Fibroblast of villous mesenchyme (primary cell): ENCODE data around the gene VGLL1. TPM values are rescaled to one million over a fixed set of nuclear protein-coding genes. Genes with fewer than 3 reads are reported as not detected.
A peak's percentile ranks its signal among the peaks of the same experiment; 100 is the strongest.

Source experiments
- DNase-seq: peaks from one replicate; pipeline ENCODE4 v3.0.0-alpha.2; 2010; ENCODE audit warnings: low read depth
- H3K4me3 ChIP-seq: 2 replicates; pipeline ENCODE4 v1.5.1; 2011; ENCODE audit warnings: low read depth, mild to moderate bottlenecking, low read length
- total RNA-seq: library from RNA; depleted of rRNA; stranded (reverse); fragments of >200 nt; gene quantifications from 2 replicates; pipeline ENCODE4 v1.2.3, GENCODE V29; 2012
- TF ChIP-seq, protein P1 (sequence below): IDR thresholded peaks from 2 replicates; pipeline ENCODE4 v1.5.1; 2012; ENCODE audit warnings: low read depth, mild to moderate bottlenecking, low read length; ENCODE audit not compliant: insufficient read depth

VGLL1 gene
- total RNA-seq, 1 donor = not detected

DNA sequence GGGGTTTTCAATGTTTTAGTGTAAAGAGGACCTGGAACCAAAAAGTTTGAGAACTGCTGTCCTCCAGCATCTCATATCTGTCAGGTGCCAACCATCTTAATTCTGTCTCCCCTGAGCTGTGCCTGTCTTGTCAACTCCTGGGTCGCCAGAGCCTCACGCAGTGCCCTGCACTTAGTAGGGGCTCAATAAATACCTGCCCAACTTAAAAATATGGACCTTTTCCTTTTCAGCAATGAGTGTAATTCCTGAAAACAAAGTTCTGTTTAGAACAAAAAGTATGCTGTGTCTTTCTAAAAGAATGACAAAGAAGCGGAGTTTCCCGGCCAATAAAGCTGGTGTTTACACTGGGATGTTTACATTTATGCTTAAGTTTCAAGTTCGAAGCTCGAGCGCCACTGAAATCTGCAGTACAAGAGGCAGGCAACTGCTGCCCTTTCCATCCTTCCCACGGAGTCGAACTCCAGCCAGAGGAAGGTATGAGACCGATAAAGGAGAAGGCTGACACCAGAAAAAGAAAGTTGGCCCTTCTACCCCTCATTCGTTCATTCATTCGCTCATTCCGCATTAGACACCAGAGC is 35.7 kb upstream of the VGLL1 start:
- DNase-seq = no peak
- TF ChIP-seq, protein P1, sequence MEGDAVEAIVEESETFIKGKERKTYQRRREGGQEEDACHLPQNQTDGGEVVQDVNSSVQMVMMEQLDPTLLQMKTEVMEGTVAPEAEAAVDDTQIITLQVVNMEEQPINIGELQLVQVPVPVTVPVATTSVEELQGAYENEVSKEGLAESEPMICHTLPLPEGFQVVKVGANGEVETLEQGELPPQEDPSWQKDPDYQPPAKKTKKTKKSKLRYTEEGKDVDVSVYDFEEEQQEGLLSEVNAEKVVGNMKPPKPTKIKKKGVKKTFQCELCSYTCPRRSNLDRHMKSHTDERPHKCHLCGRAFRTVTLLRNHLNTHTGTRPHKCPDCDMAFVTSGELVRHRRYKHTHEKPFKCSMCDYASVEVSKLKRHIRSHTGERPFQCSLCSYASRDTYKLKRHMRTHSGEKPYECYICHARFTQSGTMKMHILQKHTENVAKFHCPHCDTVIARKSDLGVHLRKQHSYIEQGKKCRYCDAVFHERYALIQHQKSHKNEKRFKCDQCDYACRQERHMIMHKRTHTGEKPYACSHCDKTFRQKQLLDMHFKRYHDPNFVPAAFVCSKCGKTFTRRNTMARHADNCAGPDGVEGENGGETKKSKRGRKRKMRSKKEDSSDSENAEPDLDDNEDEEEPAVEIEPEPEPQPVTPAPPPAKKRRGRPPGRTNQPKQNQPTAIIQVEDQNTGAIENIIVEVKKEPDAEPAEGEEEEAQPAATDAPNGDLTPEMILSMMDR = no peak
- H3K4me3 ChIP-seq = peak overlapping the region; percentile 70

DNA sequence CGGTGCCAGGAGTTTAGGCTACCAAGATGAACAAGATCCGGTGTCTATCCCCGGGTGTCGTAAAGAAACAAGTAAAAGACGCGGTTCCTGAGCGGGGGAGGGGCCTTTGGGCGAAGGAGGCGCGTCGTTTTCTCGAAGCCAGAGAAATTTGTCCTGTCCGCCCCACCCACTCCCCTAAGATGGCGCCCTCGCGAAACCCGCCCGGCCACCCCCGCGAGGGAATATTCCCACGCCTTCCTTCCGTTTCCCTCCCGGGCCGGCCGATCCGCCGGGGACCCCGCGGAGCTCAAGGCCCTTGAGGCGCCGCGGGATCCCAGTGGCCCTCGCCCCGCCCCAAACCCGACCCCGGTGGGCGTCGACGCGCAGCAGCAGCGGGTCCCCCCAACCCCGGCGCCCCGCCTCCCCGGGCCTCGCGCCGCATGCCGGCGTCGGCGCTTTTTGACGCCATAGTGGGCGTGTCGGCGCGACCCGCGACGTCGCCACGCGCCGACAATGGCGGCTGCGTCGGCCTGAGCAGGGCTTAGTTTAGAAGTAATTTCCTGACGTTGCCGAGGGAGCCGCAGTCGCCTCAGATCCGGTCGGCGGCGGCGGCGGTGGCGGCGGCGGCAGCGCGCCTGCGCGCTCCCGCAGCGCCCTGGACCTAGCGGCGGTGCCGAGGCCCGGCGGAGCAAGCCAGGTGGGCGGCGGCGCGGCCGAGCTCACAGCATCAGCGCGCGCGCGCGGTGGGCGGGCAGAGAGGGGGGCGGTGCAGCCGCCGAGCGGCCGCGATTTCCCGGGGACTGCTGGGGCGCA is 35.1 kb upstream of the VGLL1 start:
- TF ChIP-seq, protein P1 = no peak
- DNase-seq = peak; percentile 88
- peak overlapping the region; percentile 80 for H3K4me3 ChIP-seq

DNA sequence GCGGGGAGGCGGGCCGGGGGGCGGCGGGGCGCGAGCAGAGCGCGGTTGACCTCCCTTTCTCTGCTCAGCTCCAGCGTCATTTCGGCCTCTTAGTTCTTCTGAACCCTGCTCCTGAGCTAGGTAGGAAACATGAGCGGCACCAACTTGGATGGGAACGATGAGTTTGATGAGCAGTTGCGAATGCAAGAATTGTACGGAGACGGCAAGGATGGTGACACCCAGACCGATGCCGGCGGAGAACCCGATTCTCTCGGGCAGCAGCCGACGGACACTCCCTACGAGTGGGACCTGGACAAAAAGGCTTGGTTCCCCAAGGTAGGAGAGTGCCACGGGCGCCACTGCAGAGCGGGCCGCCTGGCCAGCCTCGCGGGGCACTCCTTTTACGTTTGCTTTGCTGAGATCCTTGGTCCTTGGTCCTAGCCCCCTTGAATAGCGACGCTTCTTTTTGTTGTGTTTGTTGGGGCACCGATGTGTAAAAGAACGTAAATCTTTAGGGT is 34.4 kb upstream of the VGLL1 start, which contains the start of gene HTATSF1:
Gene HTATSF1, plus strand, starts transcription at position 37 of the 497 bp plus-strand sequence. Its CDS starts 93 bp downstream, at position 130.
- DNase-seq = no peak
- TF ChIP-seq, protein P1 = no peak
- peak within 1 kb of the TSS; percentile 80 for H3K4me3 ChIP-seq

DNA sequence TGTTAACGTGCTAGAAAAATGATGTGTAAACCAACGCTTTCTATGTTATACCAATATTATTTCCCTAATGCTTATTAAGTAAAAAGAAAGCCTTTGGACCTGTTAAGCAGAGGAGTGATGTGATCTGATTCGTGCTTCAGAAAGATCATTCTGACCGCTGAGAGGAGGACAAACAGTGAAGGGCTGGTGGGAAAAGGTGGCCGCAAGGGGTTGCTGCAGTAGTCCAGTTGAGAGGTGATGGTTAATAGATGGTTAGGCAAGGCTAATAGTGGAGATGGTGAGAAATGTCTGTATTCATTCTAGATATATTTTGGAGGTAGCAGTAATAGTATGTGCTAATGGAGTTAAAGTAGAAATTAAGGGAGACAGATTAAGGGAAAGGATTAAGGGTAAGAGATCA is 12.9 kb upstream of the VGLL1 start:
- no peak overlapping the region for H3K4me3 ChIP-seq
- DNase-seq = no peak
- TF ChIP-seq, protein P1 = no peak

DNA sequence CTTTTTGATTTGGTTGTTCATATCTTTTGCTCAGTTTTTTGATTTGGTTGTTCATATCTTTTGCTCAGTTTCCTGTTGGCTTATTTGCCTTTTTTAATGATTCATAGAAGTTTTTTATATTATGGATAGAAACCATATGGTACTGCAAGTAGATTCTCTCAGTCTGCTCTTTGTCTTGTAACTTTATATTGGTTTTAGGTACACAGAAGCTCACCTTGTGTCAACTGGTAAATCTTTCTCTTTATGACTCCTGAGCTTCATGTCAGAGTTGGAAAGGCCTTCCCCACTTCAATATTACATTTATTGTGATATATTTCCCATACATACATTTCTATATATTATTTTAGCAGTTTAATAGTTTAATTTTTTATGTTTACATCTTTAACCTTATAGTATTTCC is 8.2 kb upstream of the VGLL1 start:
- H3K4me3 ChIP-seq = no peak overlapping the region
- TF ChIP-seq, protein P1 = no peak
- DNase-seq = no peak

DNA sequence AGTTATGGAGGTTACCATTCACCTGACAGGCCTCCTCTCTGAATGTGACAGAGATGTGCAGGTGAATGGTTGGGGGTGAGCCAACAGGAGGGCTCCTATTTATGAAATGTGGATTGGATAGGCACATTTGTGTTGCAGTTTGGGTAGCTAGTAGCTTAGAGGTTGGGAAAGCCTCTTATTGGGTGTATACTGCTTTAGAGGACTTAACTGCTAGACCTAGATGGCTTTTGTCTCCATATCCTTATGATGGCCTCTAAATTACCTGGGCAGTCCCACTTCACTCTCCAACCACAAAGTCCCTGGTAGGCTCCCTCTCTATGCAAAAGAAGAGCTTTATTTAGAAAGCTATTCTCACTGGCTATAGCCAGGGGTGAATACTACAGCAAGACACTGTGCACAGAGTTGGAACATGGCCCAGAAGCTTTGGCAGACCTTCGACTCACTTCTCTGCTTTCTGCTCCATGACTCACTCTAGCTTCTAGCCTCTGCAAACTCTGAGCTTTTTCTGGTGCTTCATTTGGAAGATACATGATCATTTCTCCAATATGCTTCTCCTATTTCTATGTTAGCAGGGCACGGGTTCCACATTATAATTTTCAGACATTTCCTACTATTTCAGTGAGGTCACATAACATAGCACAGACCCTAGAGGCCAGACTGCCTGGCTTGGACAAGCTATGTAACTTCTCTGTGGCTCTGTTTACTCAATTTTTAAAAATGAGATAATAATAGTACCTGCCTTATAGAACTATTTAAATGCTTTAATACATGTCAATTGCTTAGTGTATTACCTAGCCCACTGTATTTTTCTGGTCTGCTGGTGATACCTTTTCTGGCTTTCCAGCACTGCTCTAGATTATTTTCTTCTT is 6.0 kb upstream of the VGLL1 start:
- no peak overlapping the region for H3K4me3 ChIP-seq
- TF ChIP-seq, protein P1 = no peak
- DNase-seq = peak; percentile 59
